Measurements from ENCODE around the gene IGFBP7. TPM values are rescaled to one million over a fixed set of nuclear protein-coding genes. Genes with fewer than 3 reads are reported as not detected.

Gene IGFBP7
- total RNA-seq, 1 donor from 2014 or later = 66.8 TPM

GRCh38 chr4:57151481-57151880, 41.3 kb upstream of the IGFBP7 start:
- Histone ChIP-seq H3K4me1 (ENCODE audit: control insufficient read depth in 3 of 3, insufficient read depth in 3 of 3, low read length in 3 of 3) (no peaks in the 10 kb centered on the region), H3K4me3 (ENCODE audit: low read length in 3 of 3) (no peak overlapping the region), H3K27me3 (ENCODE audit: control insufficient read depth in 3 of 3, insufficient read depth in 3 of 3, low read length in 3 of 3) (peaks cover 0 to 9% (median 0%) of the 10 kb centered on the region in 3 donors), H3K36me3 (ENCODE audit: control insufficient read depth in 3 of 3, insufficient read depth in 3 of 3, low read length in 3 of 3) (no peaks in the 10 kb centered on the region), H3K9ac (ENCODE audit: low read depth in 1 of 3, low read length in 3 of 3) (no peak overlapping the region), H3K9me3 (ENCODE audit: control insufficient read depth in 3 of 3, low read length in 3 of 3) (no peaks in the 10 kb centered on the region), H3K27ac (ENCODE audit: low read depth, low read length) (no peak overlapping the region)

GRCh38 chr4:57149833-57150232, 39.6 kb upstream of the IGFBP7 start:
- Histone ChIP-seq H3K4me3 (ENCODE audit: low read length in 3 of 3) (no peak overlapping the region), H3K4me1 (ENCODE audit: control insufficient read depth in 3 of 3, insufficient read depth in 3 of 3, low read length in 3 of 3) (no peaks in the 10 kb centered on the region), H3K27me3 (ENCODE audit: control insufficient read depth in 3 of 3, insufficient read depth in 3 of 3, low read length in 3 of 3) (peaks cover 0 to 6% (median 0%) of the 10 kb centered on the region in 3 donors), H3K9ac (ENCODE audit: low read depth in 1 of 3, low read length in 3 of 3) (no peak overlapping the region), H3K36me3 (ENCODE audit: control insufficient read depth in 3 of 3, insufficient read depth in 3 of 3, low read length in 3 of 3) (no peaks in the 10 kb centered on the region), H3K27ac (ENCODE audit: low read depth, low read length) (no peak overlapping the region), H3K9me3 (ENCODE audit: control insufficient read depth in 3 of 3, low read length in 3 of 3) (no peaks in the 10 kb centered on the region)

- Histone ChIP-seq H3K36me3 (ENCODE audit: control insufficient read depth in 3 of 3, insufficient read depth in 3 of 3, low read length in 3 of 3) (no peaks in the 10 kb centered on the region), H3K9ac (ENCODE audit: low read depth in 1 of 3, low read length in 3 of 3) (no peak overlapping the region), H3K4me1 (ENCODE audit: control insufficient read depth in 3 of 3, insufficient read depth in 3 of 3, low read length in 3 of 3) (no peaks in the 10 kb centered on the region), H3K9me3 (ENCODE audit: control insufficient read depth in 3 of 3, low read length in 3 of 3) (no peaks in the 10 kb centered on the region), H3K27me3 (ENCODE audit: control insufficient read depth in 3 of 3, insufficient read depth in 3 of 3, low read length in 3 of 3) (no peaks in the 10 kb centered on the region), H3K4me3 (ENCODE audit: low read length in 3 of 3) (no peak overlapping the region), H3K27ac (ENCODE audit: low read depth, low read length) (no peak overlapping the region)
Measured at GRCh38 chr4:57148831-57149505, 38.8 kb upstream of the IGFBP7 start.

GRCh38 chr4:57148177-57148576, 38.0 kb upstream of the IGFBP7 start:
- Histone ChIP-seq H3K4me3 (ENCODE audit: low read length in 3 of 3) (no peak overlapping the region), H3K9me3 (ENCODE audit: control insufficient read depth in 3 of 3, low read length in 3 of 3) (no peaks in the 10 kb centered on the region), H3K4me1 (ENCODE audit: control insufficient read depth in 3 of 3, insufficient read depth in 3 of 3, low read length in 3 of 3) (no peaks in the 10 kb centered on the region), H3K9ac (ENCODE audit: low read depth in 1 of 3, low read length in 3 of 3) (no peak overlapping the region), H3K36me3 (ENCODE audit: control insufficient read depth in 3 of 3, insufficient read depth in 3 of 3, low read length in 3 of 3) (no peaks in the 10 kb centered on the region), H3K27ac (ENCODE audit: low read depth, low read length) (no peak overlapping the region), H3K27me3 (ENCODE audit: control insufficient read depth in 3 of 3, insufficient read depth in 3 of 3, low read length in 3 of 3) (no peaks in the 10 kb centered on the region)

- no peaks in the 10 kb centered on the region for H3K27me3 ChIP-seq (ENCODE audit: control insufficient read depth in 3 of 3, insufficient read depth in 3 of 3, low read length in 3 of 3)
- H3K4me1 ChIP-seq (ENCODE audit: control insufficient read depth in 3 of 3, insufficient read depth in 3 of 3, low read length in 3 of 3) = no peaks in the 10 kb centered on the region
- no peak overlapping the region for H3K9ac ChIP-seq (ENCODE audit: low read depth in 1 of 3, low read length in 3 of 3)
- no peak overlapping the region for H3K27ac ChIP-seq (ENCODE audit: low read depth, low read length)
- no peaks in the 10 kb centered on the region for H3K9me3 ChIP-seq (ENCODE audit: control insufficient read depth in 3 of 3, low read length in 3 of 3)
- H3K4me3 ChIP-seq (ENCODE audit: low read length in 3 of 3) = no peak overlapping the region
- H3K36me3 ChIP-seq (ENCODE audit: control insufficient read depth in 3 of 3, insufficient read depth in 3 of 3, low read length in 3 of 3) = no peaks in the 10 kb centered on the region
Measured at GRCh38 chr4:57147335-57148060, 37.3 kb upstream of the IGFBP7 start.

GRCh38 chr4:57146444-57146843, 36.3 kb upstream of the IGFBP7 start:
- H3K9ac ChIP-seq (ENCODE audit: low read depth in 1 of 3, low read length in 3 of 3) = no peak overlapping the region
- no peak overlapping the region for H3K4me3 ChIP-seq (ENCODE audit: low read length in 3 of 3)
- no peaks in the 10 kb centered on the region for H3K27me3 ChIP-seq (ENCODE audit: control insufficient read depth in 3 of 3, insufficient read depth in 3 of 3, low read length in 3 of 3)
- no peak overlapping the region for H3K27ac ChIP-seq (ENCODE audit: low read depth, low read length)
- no peaks in the 10 kb centered on the region for H3K4me1 ChIP-seq (ENCODE audit: control insufficient read depth in 3 of 3, insufficient read depth in 3 of 3, low read length in 3 of 3)
- no peaks in the 10 kb centered on the region for H3K36me3 ChIP-seq (ENCODE audit: control insufficient read depth in 3 of 3, insufficient read depth in 3 of 3, low read length in 3 of 3)
- H3K9me3 ChIP-seq (ENCODE audit: control insufficient read depth in 3 of 3, low read length in 3 of 3) = no peaks in the 10 kb centered on the region

GRCh38 chr4:57144466-57144865, 34.3 kb upstream of the IGFBP7 start:
- H3K27me3 ChIP-seq (ENCODE audit: control insufficient read depth in 3 of 3, insufficient read depth in 3 of 3, low read length in 3 of 3) = no peaks in the 10 kb centered on the region
- no peaks in the 10 kb centered on the region for H3K4me1 ChIP-seq (ENCODE audit: control insufficient read depth in 3 of 3, insufficient read depth in 3 of 3, low read length in 3 of 3)
- no peak overlapping the region for H3K9ac ChIP-seq (ENCODE audit: low read depth in 1 of 3, low read length in 3 of 3)
- H3K27ac ChIP-seq (ENCODE audit: low read depth, low read length) = no peak overlapping the region
- H3K9me3 ChIP-seq (ENCODE audit: control insufficient read depth in 3 of 3, low read length in 3 of 3) = no peaks in the 10 kb centered on the region
- H3K36me3 ChIP-seq (ENCODE audit: control insufficient read depth in 3 of 3, insufficient read depth in 3 of 3, low read length in 3 of 3) = no peaks in the 10 kb centered on the region
- H3K4me3 ChIP-seq (ENCODE audit: low read length in 3 of 3) = no peak overlapping the region

- no peaks in the 10 kb centered on the region for H3K27me3 ChIP-seq (ENCODE audit: control insufficient read depth in 3 of 3, insufficient read depth in 3 of 3, low read length in 3 of 3)
- no peak overlapping the region for H3K27ac ChIP-seq (ENCODE audit: low read depth, low read length)
- H3K4me3 ChIP-seq (ENCODE audit: low read length in 3 of 3) = no peak overlapping the region
Measured at GRCh38 chr4:57139783-57140182, 29.6 kb upstream of the IGFBP7 start.

GRCh38 chr4:57137261-57137660, 27.1 kb upstream of the IGFBP7 start:
- no peak overlapping the region for H3K9ac ChIP-seq (ENCODE audit: low read depth in 1 of 3, low read length in 3 of 3)
- no peaks in the 10 kb centered on the region for H3K27me3 ChIP-seq (ENCODE audit: control insufficient read depth in 3 of 3, insufficient read depth in 3 of 3, low read length in 3 of 3)
- no peaks in the 10 kb centered on the region for H3K9me3 ChIP-seq (ENCODE audit: control insufficient read depth in 3 of 3, low read length in 3 of 3)
- no peak overlapping the region for H3K27ac ChIP-seq (ENCODE audit: low read depth, low read length)
- H3K36me3 ChIP-seq (ENCODE audit: control insufficient read depth in 3 of 3, insufficient read depth in 3 of 3, low read length in 3 of 3) = no peaks in the 10 kb centered on the region
- no peak overlapping the region for H3K4me3 ChIP-seq (ENCODE audit: low read length in 3 of 3)
- H3K4me1 ChIP-seq (ENCODE audit: control insufficient read depth in 3 of 3, insufficient read depth in 3 of 3, low read length in 3 of 3) = peaks cover 0 to 2% (median 0%) of the 10 kb centered on the region in 3 donors

More at GRCh38 chr4:57139783-57140182, 29.6 kb upstream of the IGFBP7 start:
- H3K36me3 ChIP-seq (ENCODE audit: control insufficient read depth in 3 of 3, insufficient read depth in 3 of 3, low read length in 3 of 3) = no peaks in the 10 kb centered on the region
- no peak overlapping the region for H3K9ac ChIP-seq (ENCODE audit: low read depth in 1 of 3, low read length in 3 of 3)
- no peaks in the 10 kb centered on the region for H3K4me1 ChIP-seq (ENCODE audit: control insufficient read depth in 3 of 3, insufficient read depth in 3 of 3, low read length in 3 of 3)
- H3K9me3 ChIP-seq (ENCODE audit: control insufficient read depth in 3 of 3, low read length in 3 of 3) = no peaks in the 10 kb centered on the region

- H3K36me3 ChIP-seq (ENCODE audit: control insufficient read depth in 3 of 3, insufficient read depth in 3 of 3, low read length in 3 of 3) = no peaks in the 10 kb centered on the region
- peaks cover 0 to 6% (median 0%) of the 10 kb centered on the region in 3 donors for H3K4me1 ChIP-seq (ENCODE audit: control insufficient read depth in 3 of 3, insufficient read depth in 3 of 3, low read length in 3 of 3)
- no peaks in the 10 kb centered on the region for H3K27me3 ChIP-seq (ENCODE audit: control insufficient read depth in 3 of 3, insufficient read depth in 3 of 3, low read length in 3 of 3)
- H3K27ac ChIP-seq (ENCODE audit: low read depth, low read length) = no peak overlapping the region
- no peak overlapping the region for H3K9ac ChIP-seq (ENCODE audit: low read depth in 1 of 3, low read length in 3 of 3)
- H3K9me3 ChIP-seq (ENCODE audit: control insufficient read depth in 3 of 3, low read length in 3 of 3) = no peaks in the 10 kb centered on the region
- H3K4me3 ChIP-seq (ENCODE audit: low read length in 3 of 3) = no peak overlapping the region
Measured at GRCh38 chr4:57136281-57136680, 26.1 kb upstream of the IGFBP7 start.
